Hindlimb muscle (tissue), 1 donor: ENCODE data around the gene CBX2. TPM values are rescaled to one million over a fixed set of nuclear protein-coding genes. Genes with fewer than 3 reads are reported as not detected.

Experiments
- DNase-seq: peaks from one replicate; pipeline ENCODE4 v3.0.0-alpha.2; 2013
- polyA plus RNA-seq: library from polyadenylated mRNA; unstranded; fragments of 120-200 nt; gene quantifications from one replicate; pipeline ENCODE4 v1.2.1, GENCODE V29; 2013; ENCODE audit not compliant: insufficient read length

Gene CBX2
- polyA plus RNA-seq, 1 donor = 10.5 TPM

- DNase-seq = no peak
These were observed 36.4 kb downstream of the CBX2 start for GRCh38 chr17:79814127-79814973.

- DNase-seq = no peak
These were observed 37.3 kb downstream of the CBX2 start for GRCh38 chr17:79814974-79815835.

- no peak for DNase-seq
These were observed 38.0 kb downstream of the CBX2 start for GRCh38 chr17:79815836-79816461.

- DNase-seq = no peak
These were observed 40.2 kb downstream of the CBX2 start for GRCh38 chr17:79818026-79818758.

- no peak for DNase-seq
These were observed 41.1 kb downstream of the CBX2 start for GRCh38 chr17:79819085-79819484.

GRCh38 chr17:79819534-79820276, 41.8 kb downstream of the CBX2 start:
- DNase-seq = no peak

- no peak for DNase-seq
These were observed 43.0 kb downstream of the CBX2 start for GRCh38 chr17:79820959-79821330.

- DNase-seq = no peak
These were observed 43.6 kb downstream of the CBX2 start for GRCh38 chr17:79821331-79822095.

GRCh38 chr17:79822583-79823124, 44.7 kb downstream of the CBX2 start:
- DNase-seq = no peak

- no peak for DNase-seq
These were observed 46.3 kb downstream of the CBX2 start for GRCh38 chr17:79824234-79824633.

GRCh38 chr17:79824893-79825579, 47.1 kb downstream of the CBX2 start:
- no peak for DNase-seq

- no peak for DNase-seq
These were observed 47.6 kb downstream of the CBX2 start for GRCh38 chr17:79825580-79825921.

- DNase-seq = no peak
These were observed 48.3 kb downstream of the CBX2 start for GRCh38 chr17:79826204-79826680.

- no peak for DNase-seq
These were observed 49.1 kb downstream of the CBX2 start for GRCh38 chr17:79826841-79827578.

GRCh38 chr17:79829004-79829403, 51.1 kb downstream of the CBX2 start:
- DNase-seq = no peak

- DNase-seq = no peak
These were observed 51.5 kb downstream of the CBX2 start for GRCh38 chr17:79829457-79829856.

- DNase-seq = no peak
These were observed 52.4 kb downstream of the CBX2 start for GRCh38 chr17:79830303-79830702.

- no peak for DNase-seq
These were observed 52.9 kb downstream of the CBX2 start for GRCh38 chr17:79830763-79831264.
